Measurements from ENCODE around the gene TULP3.

TULP3 gene

GRCh38 chr12:2851931-2852330 is 38.8 kb upstream of the TULP3 start:
- no peak for TF ChIP-seq CTCF (IDR thresholded peaks at IDR 0.05; ENCODE audit: low read depth, low read length)
- no peak for TF ChIP-seq MYC (IDR thresholded peaks at IDR 0.05; ENCODE audit: low read depth, low read length)
- TF ChIP-seq POLR2A (IDR thresholded peaks at IDR 0.05; ENCODE audit: extremely low read depth, insufficient read length) = no peak
- no peak for TF ChIP-seq MAX (IDR thresholded peaks at IDR 0.05; ENCODE audit: low read depth, low read length)
- H3K4me3 ChIP-seq (ENCODE audit: low read depth, low read length) = no peak overlapping the region
- DNase-seq (ENCODE audit: low read depth) = no peak

GRCh38 chr12:2853626-2854025 is 37.1 kb upstream of the TULP3 start:
- DNase-seq (ENCODE audit: low read depth) = peak; percentile 54
- no peak for TF ChIP-seq POLR2A (IDR thresholded peaks at IDR 0.05; ENCODE audit: extremely low read depth, insufficient read length)
- peak; percentile 69 for TF ChIP-seq CTCF (IDR thresholded peaks at IDR 0.05; ENCODE audit: low read depth, low read length)
- no peak overlapping the region for H3K4me3 ChIP-seq (ENCODE audit: low read depth, low read length)

- no peak for TF ChIP-seq MAX (IDR thresholded peaks at IDR 0.05; ENCODE audit: low read depth, low read length)
- no peak for TF ChIP-seq CTCF (IDR thresholded peaks at IDR 0.05; ENCODE audit: low read depth, low read length)
- TF ChIP-seq POLR2A (IDR thresholded peaks at IDR 0.05; ENCODE audit: extremely low read depth, insufficient read length) = no peak
- TF ChIP-seq MYC (IDR thresholded peaks at IDR 0.05; ENCODE audit: low read depth, low read length) = no peak
- DNase-seq (ENCODE audit: low read depth) = no peak
- H3K4me3 ChIP-seq (ENCODE audit: low read depth, low read length) = no peak overlapping the region
Observed at GRCh38 chr12:2854669-2855453, 35.8 kb upstream of the TULP3 start.

GRCh38 chr12:2855546-2855945 is 35.1 kb upstream of the TULP3 start:
- DNase-seq (ENCODE audit: low read depth) = no peak
- TF ChIP-seq POLR2A (IDR thresholded peaks at IDR 0.05; ENCODE audit: extremely low read depth, insufficient read length) (no peak), CTCF (IDR thresholded peaks at IDR 0.05; ENCODE audit: low read depth, low read length) (no peak), MYC (IDR thresholded peaks at IDR 0.05; ENCODE audit: low read depth, low read length) (no peak), MAX (IDR thresholded peaks at IDR 0.05; ENCODE audit: low read depth, low read length) (no peak)
- no peak overlapping the region for H3K4me3 ChIP-seq (ENCODE audit: low read depth, low read length)

- TF ChIP-seq CTCF (IDR thresholded peaks at IDR 0.05; ENCODE audit: low read depth, low read length) (no peak), POLR2A (IDR thresholded peaks at IDR 0.05; ENCODE audit: extremely low read depth, insufficient read length) (no peak), MYC (IDR thresholded peaks at IDR 0.05; ENCODE audit: low read depth, low read length) (no peak), MAX (IDR thresholded peaks at IDR 0.05; ENCODE audit: low read depth, low read length) (no peak)
- H3K4me3 ChIP-seq (ENCODE audit: low read depth, low read length) = no peak overlapping the region
- DNase-seq (ENCODE audit: low read depth) = peak; percentile 25
Observed at GRCh38 chr12:2856051-2856450, 34.6 kb upstream of the TULP3 start.

Data from NB4 (cell line).